Ishikawa (cell line): ENCODE results near the gene PTPRN2.

Experiments
- CEBPB ChIP-seq: IDR thresholded peaks from 2 replicates; pipeline ENCODE4 v1.6.1; 2012
- CREB1 ChIP-seq: IDR thresholded peaks from 2 replicates; pipeline ENCODE4 v1.6.1; 2012; ENCODE audit warnings: low read depth
- EGR1 ChIP-seq: IDR thresholded peaks from 2 replicates; pipeline ENCODE4 v1.6.1; 2012
- EP300 ChIP-seq: IDR thresholded peaks from 2 replicates; pipeline ENCODE4 v1.6.1; 2012; ENCODE audit warnings: borderline replicate concordance
- FOXM1 ChIP-seq: IDR thresholded peaks from 2 replicates; pipeline ENCODE4 v1.6.1; 2012; ENCODE audit warnings: low read depth, borderline replicate concordance
- NFIC ChIP-seq: IDR thresholded peaks from 2 replicates; pipeline ENCODE4 v1.6.1; 2012
- RAD21 ChIP-seq: IDR thresholded peaks from 2 replicates; pipeline ENCODE4 v1.6.1; 2012; ENCODE audit warnings: low read depth
- TAF1 ChIP-seq: IDR thresholded peaks from 2 replicates; pipeline ENCODE4 v1.6.1; 2012; ENCODE audit warnings: low read depth, mild to moderate bottlenecking
- TCF12 ChIP-seq: IDR thresholded peaks from 2 replicates; pipeline ENCODE4 v1.6.1; 2012; ENCODE audit warnings: low read depth
- TEAD4 ChIP-seq: IDR thresholded peaks from 2 replicates; pipeline ENCODE4 v1.6.1; 2012
- YY1 ChIP-seq: IDR thresholded peaks from 2 replicates; pipeline ENCODE4 v1.6.1; 2012; ENCODE audit warnings: low read depth
- ZBTB7A ChIP-seq: IDR thresholded peaks from 2 replicates; pipeline ENCODE4 v1.6.1; 2012; ENCODE audit warnings: low read depth
- TF ChIP-seq, protein P1 (sequence below): IDR thresholded peaks from 2 replicates; pipeline ENCODE4 v1.6.1; 2012
- TF ChIP-seq, protein P2 (sequence below): IDR thresholded peaks from 2 replicates; pipeline ENCODE4 v1.6.1; 2012
- TF ChIP-seq, protein P3 (sequence below): IDR thresholded peaks from 2 replicates; pipeline ENCODE4 v1.6.1; 2012; ENCODE audit warnings: low read depth, mild to moderate bottlenecking

The PTPRN2 gene

DNA sequence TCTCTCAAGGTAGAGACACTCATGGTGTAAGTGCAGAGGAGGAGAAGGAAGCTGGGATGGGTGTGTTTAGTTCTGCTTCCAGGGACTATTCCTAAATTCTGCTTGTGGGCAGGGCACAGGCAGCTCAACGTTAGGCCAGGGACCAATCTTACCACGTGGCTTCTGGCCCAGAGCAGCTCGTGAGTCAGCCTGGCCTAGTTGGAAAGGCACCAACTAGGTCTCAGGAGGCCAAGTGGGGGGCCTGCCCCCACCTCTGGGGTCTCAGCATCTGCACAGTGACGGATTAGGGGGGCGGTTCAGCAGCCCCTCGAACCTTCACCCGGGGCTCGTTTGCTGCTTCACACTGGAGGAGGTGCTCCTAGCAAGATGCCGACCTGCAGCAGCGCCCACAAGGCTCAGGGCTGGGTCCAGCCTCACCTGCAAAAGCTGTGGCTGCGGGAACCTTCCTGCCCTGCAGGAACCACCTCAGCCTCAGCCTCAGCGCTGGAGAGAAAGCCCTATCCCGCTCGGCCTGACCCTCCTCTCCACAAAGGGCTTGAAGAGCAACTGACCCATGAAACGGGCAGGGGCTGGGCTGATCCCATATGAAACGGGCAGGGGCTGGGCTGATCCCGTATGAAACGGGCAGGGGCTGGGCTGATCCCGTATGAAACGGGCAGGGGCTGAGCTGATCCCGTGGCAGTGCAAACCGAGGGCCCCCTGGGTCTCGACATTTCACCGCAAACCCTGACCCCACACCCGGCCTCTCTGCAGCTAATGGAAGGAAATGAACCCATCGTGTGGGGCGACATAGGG, 803.4 kb downstream of the PTPRN2 start:
- TF ChIP-seq TAF1 (no peak), TCF12 (no peak), EP300 (no peak), NFIC (no peak), FOXM1 (no peak), EGR1 (no peak), CREB1 (no peak)
- TF ChIP-seq, protein P1, sequence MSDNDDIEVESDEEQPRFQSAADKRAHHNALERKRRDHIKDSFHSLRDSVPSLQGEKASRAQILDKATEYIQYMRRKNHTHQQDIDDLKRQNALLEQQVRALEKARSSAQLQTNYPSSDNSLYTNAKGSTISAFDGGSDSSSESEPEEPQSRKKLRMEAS: no peak

DNA sequence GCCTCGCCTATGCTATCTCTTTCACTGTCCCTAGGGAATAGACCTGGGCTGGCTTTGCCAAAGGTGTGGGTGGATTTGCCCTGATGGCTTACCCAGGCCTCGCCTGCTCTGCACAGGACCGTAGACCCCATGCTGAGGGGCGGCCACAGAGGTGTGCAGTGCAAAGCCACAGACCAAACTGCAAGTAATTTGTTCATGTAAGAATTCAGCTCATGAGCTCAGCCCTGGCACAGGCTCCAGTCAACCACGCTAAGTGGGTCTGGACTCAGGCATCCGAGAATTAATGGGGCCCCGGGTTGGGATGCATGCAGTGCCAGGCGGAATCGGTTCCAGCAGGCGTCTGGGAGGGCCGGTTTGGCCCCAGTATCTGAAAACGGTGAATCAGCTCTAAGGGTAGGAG, 805.6 kb downstream of the PTPRN2 start:
- TF ChIP-seq, protein P2, sequence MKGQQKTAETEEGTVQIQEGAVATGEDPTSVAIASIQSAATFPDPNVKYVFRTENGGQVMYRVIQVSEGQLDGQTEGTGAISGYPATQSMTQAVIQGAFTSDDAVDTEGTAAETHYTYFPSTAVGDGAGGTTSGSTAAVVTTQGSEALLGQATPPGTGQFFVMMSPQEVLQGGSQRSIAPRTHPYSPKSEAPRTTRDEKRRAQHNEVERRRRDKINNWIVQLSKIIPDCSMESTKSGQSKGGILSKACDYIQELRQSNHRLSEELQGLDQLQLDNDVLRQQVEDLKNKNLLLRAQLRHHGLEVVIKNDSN: no peak
- no peak for TF ChIP-seq YY1
- TF ChIP-seq FOXM1: no peak
- no peak for TF ChIP-seq TEAD4
- TF ChIP-seq, protein P1: no peak
- no peak for TF ChIP-seq CEBPB
- TF ChIP-seq CREB1: no peak
- TF ChIP-seq RAD21: no peak
- TF ChIP-seq EGR1: no peak
- no peak for TF ChIP-seq TAF1
- TF ChIP-seq TCF12: no peak
- no peak for TF ChIP-seq EP300
- TF ChIP-seq, protein P3, sequence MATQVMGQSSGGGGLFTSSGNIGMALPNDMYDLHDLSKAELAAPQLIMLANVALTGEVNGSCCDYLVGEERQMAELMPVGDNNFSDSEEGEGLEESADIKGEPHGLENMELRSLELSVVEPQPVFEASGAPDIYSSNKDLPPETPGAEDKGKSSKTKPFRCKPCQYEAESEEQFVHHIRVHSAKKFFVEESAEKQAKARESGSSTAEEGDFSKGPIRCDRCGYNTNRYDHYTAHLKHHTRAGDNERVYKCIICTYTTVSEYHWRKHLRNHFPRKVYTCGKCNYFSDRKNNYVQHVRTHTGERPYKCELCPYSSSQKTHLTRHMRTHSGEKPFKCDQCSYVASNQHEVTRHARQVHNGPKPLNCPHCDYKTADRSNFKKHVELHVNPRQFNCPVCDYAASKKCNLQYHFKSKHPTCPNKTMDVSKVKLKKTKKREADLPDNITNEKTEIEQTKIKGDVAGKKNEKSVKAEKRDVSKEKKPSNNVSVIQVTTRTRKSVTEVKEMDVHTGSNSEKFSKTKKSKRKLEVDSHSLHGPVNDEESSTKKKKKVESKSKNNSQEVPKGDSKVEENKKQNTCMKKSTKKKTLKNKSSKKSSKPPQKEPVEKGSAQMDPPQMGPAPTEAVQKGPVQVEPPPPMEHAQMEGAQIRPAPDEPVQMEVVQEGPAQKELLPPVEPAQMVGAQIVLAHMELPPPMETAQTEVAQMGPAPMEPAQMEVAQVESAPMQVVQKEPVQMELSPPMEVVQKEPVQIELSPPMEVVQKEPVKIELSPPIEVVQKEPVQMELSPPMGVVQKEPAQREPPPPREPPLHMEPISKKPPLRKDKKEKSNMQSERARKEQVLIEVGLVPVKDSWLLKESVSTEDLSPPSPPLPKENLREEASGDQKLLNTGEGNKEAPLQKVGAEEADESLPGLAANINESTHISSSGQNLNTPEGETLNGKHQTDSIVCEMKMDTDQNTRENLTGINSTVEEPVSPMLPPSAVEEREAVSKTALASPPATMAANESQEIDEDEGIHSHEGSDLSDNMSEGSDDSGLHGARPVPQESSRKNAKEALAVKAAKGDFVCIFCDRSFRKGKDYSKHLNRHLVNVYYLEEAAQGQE: no peak

DNA sequence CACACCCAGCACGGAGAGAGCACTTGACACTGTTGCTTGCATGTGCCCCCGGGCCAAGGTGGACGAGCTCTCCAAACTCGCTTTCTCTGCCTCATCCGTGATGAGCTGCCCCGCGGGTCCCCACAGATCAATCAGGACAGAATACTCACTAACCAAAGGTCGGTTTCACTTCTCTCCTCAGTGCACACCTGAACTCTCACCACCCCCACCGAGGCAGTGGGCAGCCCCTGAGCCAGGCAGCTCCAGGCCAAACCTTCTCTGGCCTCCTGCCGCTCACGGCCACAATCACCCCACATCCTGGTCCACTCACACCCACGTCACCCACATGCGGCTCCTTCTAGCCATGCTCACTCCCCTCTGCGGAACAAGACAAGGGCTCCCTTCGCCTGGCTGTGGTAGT, 806.9 kb downstream of the PTPRN2 start:
- TF ChIP-seq ZBTB7A (no peak), RAD21 (no peak), EP300 (no peak), TCF12 (no peak), TAF1 (no peak)
- TF ChIP-seq, protein P3: no peak

DNA sequence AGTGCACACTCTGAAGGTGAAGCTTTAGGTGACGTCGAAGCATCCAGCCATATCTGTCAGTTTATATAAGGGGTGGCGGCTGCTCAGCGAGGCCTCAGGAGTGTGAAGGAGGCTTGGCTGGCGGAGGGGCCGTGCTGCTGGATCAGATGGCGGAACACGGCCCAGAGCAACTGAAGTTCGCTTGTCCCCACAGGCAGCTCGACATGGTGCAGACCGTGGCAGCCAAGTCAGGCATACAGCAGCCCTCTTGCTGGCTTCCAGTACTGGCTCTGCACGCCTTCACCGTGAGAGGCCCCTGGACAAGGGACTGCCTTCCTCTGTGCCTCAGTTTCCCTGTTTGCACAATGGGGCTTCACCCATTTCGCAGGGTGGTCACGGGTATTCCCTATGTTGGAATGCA, 807.3 kb downstream of the PTPRN2 start:
- TF ChIP-seq TCF12: no peak
- TF ChIP-seq CREB1: no peak
- TF ChIP-seq TEAD4: no peak
- no peak for TF ChIP-seq FOXM1
- no peak for TF ChIP-seq NFIC
- no peak for TF ChIP-seq EP300
- TF ChIP-seq ZBTB7A: no peak
- no peak for TF ChIP-seq TAF1

DNA sequence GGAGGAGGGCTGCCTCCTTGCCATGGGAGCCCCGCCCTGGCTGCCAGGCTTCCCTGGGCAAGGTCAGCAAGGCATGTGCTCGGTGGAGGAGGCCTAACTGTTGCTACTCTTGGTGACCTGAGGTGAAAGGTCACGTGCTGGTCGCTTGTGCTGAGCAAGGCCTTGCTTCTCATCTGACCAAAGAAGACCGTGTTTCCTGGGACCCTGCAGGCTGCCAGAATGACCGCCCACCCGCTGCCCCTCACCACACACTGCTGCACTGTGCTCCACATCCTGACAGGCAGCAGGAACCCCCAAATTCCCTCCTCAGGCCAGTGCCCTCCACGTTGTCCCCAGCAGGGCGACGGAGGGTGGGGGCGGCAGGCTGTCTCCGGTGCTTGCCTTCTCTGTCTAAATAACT, 808.4 kb downstream of the PTPRN2 start:
- TF ChIP-seq ZBTB7A (no peak), EP300 (no peak), NFIC (no peak), FOXM1 (no peak), YY1 (no peak), TEAD4 (no peak), RAD21 (no peak), TAF1 (no peak), EGR1 (no peak), CEBPB (no peak), CREB1 (no peak), TCF12 (no peak)
- TF ChIP-seq, protein P3: no peak
- TF ChIP-seq, protein P2: no peak
- TF ChIP-seq, protein P1: no peak
